Erythroblast (primary cell): ENCODE data around the gene DENND1C.

ENCODE experiments used
- GATA1 ChIP-seq: IDR thresholded peaks from 2 replicates; pipeline ENCODE4 v1.6.1; 2011; ENCODE audit warnings: low read depth, mild to moderate bottlenecking, control low read depth, low read length, moderate library complexity
- POLR2A ChIP-seq: IDR thresholded peaks from 2 replicates; pipeline ENCODE4 v1.6.1; 2011; ENCODE audit warnings: mild to moderate bottlenecking, low read length

DNA sequence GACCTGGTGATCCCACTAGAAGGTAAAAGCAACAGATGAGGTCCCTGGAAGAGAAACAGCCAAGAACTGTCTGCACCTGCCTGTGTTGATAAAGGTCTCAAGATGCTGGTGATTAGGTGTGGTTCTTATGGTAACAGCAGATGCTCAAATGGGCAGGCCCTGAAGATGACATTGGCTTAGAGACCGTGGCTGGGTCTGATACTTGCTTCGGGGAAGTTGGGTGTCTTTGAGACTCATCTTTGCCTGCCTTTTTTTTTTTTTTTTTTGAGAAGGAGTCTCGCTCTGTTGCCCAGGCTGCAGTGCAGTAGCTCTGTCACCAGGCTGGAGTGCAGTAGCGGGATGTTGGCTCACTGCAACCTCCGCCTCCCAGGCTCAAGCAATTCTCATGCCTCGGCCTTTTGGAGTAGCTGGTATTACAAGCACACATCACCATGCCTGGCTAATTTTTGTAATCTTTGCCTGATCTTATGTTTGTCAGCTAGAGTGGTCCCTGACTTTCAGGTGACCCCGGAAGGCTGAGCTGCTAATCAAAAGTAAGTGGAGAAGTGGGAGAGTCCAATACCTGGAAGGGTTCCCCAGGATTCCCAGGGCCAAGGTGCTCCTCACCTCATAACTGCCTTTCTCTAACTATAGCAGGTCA lies 29.9 kb downstream of the DENND1C start:
- TF ChIP-seq POLR2A (no peak), GATA1 (no peak)
